Peyer's patch (tissue), 4 donors: ENCODE measurements around the gene KIAA1614.

ENCODE experiments used
- POLR2A ChIP-seq, 2 donors: fragments of 450-650 bp; IDR thresholded peaks; one replicate each; pipeline ENCODE4 v1.5.1; 2017; ENCODE audit warnings: antibody characterized with exemption in 2 of 2, mild to moderate bottlenecking in 2 of 2, moderate library complexity in 2 of 2
- TF ChIP-seq, protein P1 (sequence below), 6 experiments: fragments of 450-650 bp in 4 of 6; fragments of 200-600 bp in 2 of 6; sonication (generic) in 1 of 6; IDR thresholded peaks; one replicate each; pipeline ENCODE4 v1.5.1; 2017 to 2019; ENCODE audit warnings: antibody characterized with exemption in 6 of 6, mild to moderate bottlenecking in 3 of 6, moderate library complexity in 1 of 6

DNA sequence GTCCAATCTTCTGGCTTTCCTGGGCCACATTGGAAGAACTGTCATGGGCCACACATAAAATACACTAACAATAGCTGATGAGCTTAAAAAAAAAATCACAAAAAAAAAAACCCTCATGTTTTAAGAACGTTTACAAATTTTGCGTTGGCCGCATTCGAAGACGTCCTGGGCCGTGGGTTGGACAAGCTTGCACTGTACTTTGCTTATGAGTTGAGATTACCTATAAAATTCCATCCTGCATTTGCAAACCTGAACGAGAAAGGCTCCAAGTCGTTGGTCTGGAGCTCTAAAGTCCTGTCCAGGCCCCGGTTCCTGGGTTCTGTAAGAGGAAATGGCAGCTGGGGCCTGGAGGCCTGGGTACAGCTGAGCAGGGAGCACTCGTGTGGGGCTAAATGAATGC, 51.4 kb downstream of the KIAA1614 start:
- TF ChIP-seq, protein P1, sequence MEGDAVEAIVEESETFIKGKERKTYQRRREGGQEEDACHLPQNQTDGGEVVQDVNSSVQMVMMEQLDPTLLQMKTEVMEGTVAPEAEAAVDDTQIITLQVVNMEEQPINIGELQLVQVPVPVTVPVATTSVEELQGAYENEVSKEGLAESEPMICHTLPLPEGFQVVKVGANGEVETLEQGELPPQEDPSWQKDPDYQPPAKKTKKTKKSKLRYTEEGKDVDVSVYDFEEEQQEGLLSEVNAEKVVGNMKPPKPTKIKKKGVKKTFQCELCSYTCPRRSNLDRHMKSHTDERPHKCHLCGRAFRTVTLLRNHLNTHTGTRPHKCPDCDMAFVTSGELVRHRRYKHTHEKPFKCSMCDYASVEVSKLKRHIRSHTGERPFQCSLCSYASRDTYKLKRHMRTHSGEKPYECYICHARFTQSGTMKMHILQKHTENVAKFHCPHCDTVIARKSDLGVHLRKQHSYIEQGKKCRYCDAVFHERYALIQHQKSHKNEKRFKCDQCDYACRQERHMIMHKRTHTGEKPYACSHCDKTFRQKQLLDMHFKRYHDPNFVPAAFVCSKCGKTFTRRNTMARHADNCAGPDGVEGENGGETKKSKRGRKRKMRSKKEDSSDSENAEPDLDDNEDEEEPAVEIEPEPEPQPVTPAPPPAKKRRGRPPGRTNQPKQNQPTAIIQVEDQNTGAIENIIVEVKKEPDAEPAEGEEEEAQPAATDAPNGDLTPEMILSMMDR (IDR thresholded peaks at IDR 0.05): no peak
- no peak for TF ChIP-seq POLR2A (IDR thresholded peaks at IDR 0.05)
